Panc1 (cell line): ENCODE measurements around the gene TNFSF9. TPM values are rescaled to one million over a fixed set of nuclear protein-coding genes. Genes with fewer than 3 reads are reported as not detected.

Experiments
- ATAC-seq: fragments of 200-7000 bp; cut with Tn5 transposase; 2 replicates; pipeline ENCODE4 v1.9.1; 2020; ENCODE audit warnings: mild to moderate bottlenecking, moderate library complexity
- BruUV-seq: library from RNA; stranded (reverse); fragments of 400-500 nt; replicated peaks from 2 replicates; lab custom pipeline; 2021; lab: Mats Ljungman, UMichigan
- CTCF ChIA-PET: fragments of 300-600 bp; sonication (Branson Sonifier 250); formaldehyde crosslinking; loops from one replicate; lab custom pipeline; 2022; ENCODE audit warnings: antibody characterized with exemption; lab: Charles Lee
- POLR2A ChIA-PET: fragments of 300-600 bp; sonication (Branson Sonifier 250); formaldehyde crosslinking; loops from one replicate; lab custom pipeline; 2022; ENCODE audit warnings: antibody characterized with exemption; lab: Charles Lee
- DNase-seq: peaks from one replicate; pipeline ENCODE4 v3.0.0-alpha.2; 2010; ENCODE audit warnings: low read depth, low spot score
- H3K27ac ChIP-seq: 2 replicates; pipeline ENCODE4 v1.5.1; 2011; ENCODE audit warnings: mild to moderate bottlenecking, low read length, inconsistent platforms
- H3K27me3 ChIP-seq: fragments of 200-500 bp; sonication (Bioruptor generic); 2 replicates; pipeline ENCODE4 v1.6.0; 2014; ENCODE audit warnings: low read length, inconsistent platforms; ENCODE audit not compliant: control insufficient read depth, insufficient read depth
- H3K36me3 ChIP-seq: fragments of 200-500 bp; sonication (Bioruptor generic); 2 replicates; pipeline ENCODE4 v1.5.1; 2014; ENCODE audit warnings: inconsistent platforms, mild to moderate bottlenecking, low read length, moderate library complexity; ENCODE audit not compliant: control insufficient read depth, insufficient read depth
- H3K4me1 ChIP-seq: 2 replicates; pipeline ENCODE4 v1.5.1; 2011; ENCODE audit warnings: inconsistent platforms, mild to moderate bottlenecking, low read length, moderate library complexity; ENCODE audit not compliant: control insufficient read depth, insufficient read depth
- H3K4me3 ChIP-seq, 2 experiments: 2 replicates each; pipeline ENCODE4 v1.5.1; 2011 to 2012; ENCODE audit warnings: low read depth in 2 of 2, low read length in 2 of 2, mild to moderate bottlenecking in 2 of 2, inconsistent platforms in 1 of 2, moderate library complexity in 1 of 2
- H3K9me3 ChIP-seq: fragments of 200-500 bp; sonication (Bioruptor generic); 2 replicates; pipeline ENCODE4 v1.5.1; 2014; ENCODE audit warnings: low read depth, mild to moderate bottlenecking, inconsistent platforms, low read length, moderate library complexity; ENCODE audit not compliant: control insufficient read depth, insufficient read depth
- POLR2AphosphoS5 ChIP-seq: IDR thresholded peaks from 2 replicates; pipeline ENCODE4 v1.6.1; 2012; ENCODE audit warnings: mild to moderate bottlenecking, low read depth, low read length, moderate library complexity
- REST ChIP-seq, 2 experiments: IDR thresholded peaks; 2 replicates each; pipeline ENCODE4 v1.6.1; 2011 to 2012; ENCODE audit warnings: low read depth in 2 of 2, control low read depth in 1 of 2, low read length in 1 of 2, mild to moderate bottlenecking in 1 of 2, moderate library complexity in 1 of 2; ENCODE audit not compliant: insufficient read depth in 1 of 2
- SIN3A ChIP-seq: IDR thresholded peaks from 2 replicates; pipeline ENCODE4 v1.6.1; 2012; ENCODE audit warnings: low read depth, mild to moderate bottlenecking, low read length, moderate library complexity, borderline replicate concordance; ENCODE audit not compliant: insufficient read depth
- TCF7L2 ChIP-seq: IDR thresholded peaks from 2 replicates; pipeline ENCODE4 v1.6.1; 2011; ENCODE audit warnings: mild to moderate bottlenecking, low read depth, low read length, inconsistent platforms
- in situ Hi-C: cut with HindIII; loops from 2 replicates; pipeline ENCODE4 v1.10.0; 2016; ENCODE audit warnings: low sequenced_read_pairs, low pct_unique_long_range_greater_than_20kb
- intact Hi-C: fragments of 100-400 bp; cut with micrococcal nuclease; formaldehyde crosslinking; loops from one replicate; pipeline ENCODE4 v1.10.0; 2022; ENCODE audit not compliant: unreplicated experiment
- total RNA-seq: library from RNA; stranded (reverse); gene quantifications from one replicate; pipeline ENCODE4 v1.2.1, GENCODE V29; 2021; ENCODE audit not compliant: unreplicated experiment
- TF ChIP-seq, protein P1 (sequence below): fragments of 450-650 bp; IDR thresholded peaks from 2 replicates; pipeline ENCODE4 v1.5.1; 2017; ENCODE audit warnings: mild to moderate bottlenecking

TNFSF9 gene
- total RNA-seq, 1 experiment from 2014 or later: 2.9 TPM

DNA sequence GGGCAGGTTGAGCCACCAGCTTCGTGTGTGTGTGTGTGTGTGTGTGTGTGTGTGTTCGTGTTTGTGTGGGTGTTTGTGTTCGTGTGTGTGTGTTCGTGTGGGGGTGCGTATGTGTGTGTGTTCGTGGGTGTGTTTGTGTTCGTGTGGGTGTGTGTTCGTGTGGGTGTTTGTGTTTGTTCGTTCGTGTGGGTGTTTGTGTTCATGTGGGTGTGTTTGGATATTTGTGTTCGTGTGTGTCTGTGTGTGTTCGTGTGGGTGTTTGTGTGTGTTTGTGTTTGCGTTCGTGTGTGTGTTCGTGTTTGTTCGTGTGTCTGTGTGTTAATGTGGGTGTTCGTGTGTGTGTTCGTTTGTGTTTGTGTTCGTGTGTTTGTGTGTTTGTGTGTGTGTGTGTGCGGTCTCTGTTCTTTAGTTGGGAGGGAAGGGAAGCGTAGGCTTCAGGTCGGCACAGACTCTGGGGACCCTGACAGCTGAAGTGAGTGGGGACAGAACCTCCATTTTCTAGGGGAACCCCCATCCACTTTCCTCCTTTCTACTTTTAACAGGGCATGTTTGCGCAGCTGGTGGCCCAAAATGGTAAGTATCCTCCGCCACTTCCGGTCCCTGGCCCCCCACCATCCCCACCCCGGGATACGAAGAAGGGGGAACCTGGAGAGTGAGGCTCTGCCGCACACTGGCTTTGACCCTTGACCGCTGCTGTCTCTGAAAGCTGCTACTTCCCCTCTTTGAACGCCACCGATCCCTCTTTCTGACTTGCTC lies 1.6 kb downstream of the TNFSF9 start:
- TF ChIP-seq, protein P1, sequence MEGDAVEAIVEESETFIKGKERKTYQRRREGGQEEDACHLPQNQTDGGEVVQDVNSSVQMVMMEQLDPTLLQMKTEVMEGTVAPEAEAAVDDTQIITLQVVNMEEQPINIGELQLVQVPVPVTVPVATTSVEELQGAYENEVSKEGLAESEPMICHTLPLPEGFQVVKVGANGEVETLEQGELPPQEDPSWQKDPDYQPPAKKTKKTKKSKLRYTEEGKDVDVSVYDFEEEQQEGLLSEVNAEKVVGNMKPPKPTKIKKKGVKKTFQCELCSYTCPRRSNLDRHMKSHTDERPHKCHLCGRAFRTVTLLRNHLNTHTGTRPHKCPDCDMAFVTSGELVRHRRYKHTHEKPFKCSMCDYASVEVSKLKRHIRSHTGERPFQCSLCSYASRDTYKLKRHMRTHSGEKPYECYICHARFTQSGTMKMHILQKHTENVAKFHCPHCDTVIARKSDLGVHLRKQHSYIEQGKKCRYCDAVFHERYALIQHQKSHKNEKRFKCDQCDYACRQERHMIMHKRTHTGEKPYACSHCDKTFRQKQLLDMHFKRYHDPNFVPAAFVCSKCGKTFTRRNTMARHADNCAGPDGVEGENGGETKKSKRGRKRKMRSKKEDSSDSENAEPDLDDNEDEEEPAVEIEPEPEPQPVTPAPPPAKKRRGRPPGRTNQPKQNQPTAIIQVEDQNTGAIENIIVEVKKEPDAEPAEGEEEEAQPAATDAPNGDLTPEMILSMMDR: no peak
- TF ChIP-seq SIN3A (no peak), REST (IDR thresholded peaks at IDR 0.05; ENCODE audit: insufficient read depth in 1 of 2, low read depth in 2 of 2, low read length in 1 of 2) (no peak), TCF7L2 (no peak), POLR2AphosphoS5 (no peak)

DNA sequence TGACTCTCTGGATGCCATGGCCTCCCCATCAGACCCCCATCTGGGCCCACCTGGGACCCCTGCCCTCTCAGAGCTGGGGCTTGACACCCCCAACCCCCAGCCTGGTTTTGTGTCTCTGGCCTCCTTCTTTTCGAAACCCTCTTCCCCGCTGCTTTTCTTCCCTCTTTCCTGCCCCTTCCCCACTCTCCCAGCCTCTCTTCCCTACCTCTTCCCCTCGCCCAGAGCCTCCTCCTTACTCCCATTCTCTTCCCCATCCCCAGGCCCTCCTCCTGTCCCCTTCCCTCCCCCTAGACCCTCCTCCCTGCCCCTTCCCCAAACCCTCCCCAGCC lies 2.1 kb downstream of the TNFSF9 start:
- no peak for ATAC-seq
- intact Hi-C loops (no loop called here), in situ Hi-C loops (no loop called here)
- Histone ChIP-seq H3K4me3 (peak overlapping the region in 1 of 2 experiments; percentile 85; a peak in 3 of 4 replicates), H3K27me3 (no peaks in the 10 kb centered on the region), H3K36me3 (no peaks in the 10 kb centered on the region; the same call in 1 of the 2 replicates), H3K9me3 (no peaks in the 10 kb centered on the region), H3K4me1 (peaks cover 10% of the 10 kb centered on the region), H3K27ac (no peak overlapping the region)
- ChIA-PET CTCF (no interaction called here), POLR2A (no interaction called here)
- TF ChIP-seq TCF7L2 (no peak), REST (IDR thresholded peaks at IDR 0.05; ENCODE audit: insufficient read depth in 1 of 2, low read depth in 2 of 2, low read length in 1 of 2) (no peak), SIN3A (no peak), POLR2AphosphoS5 (no peak)
- TF ChIP-seq, protein P1: no peak
- BruUV-seq: no TSS peak
- no peak for DNase-seq

More for the DNA sequence above, 1.6 kb downstream of the TNFSF9 start:
- TSS peak; percentile 93 for BruUV-seq
- in situ Hi-C loops: no loop called here
- DNase-seq (no peak), ATAC-seq (no peak)
- H3K27me3 ChIP-seq: no peaks in the 10 kb centered on the region
- intact Hi-C loops: no loop called here
- no peaks in the 10 kb centered on the region; the same call in 1 of the 2 replicates for H3K36me3 ChIP-seq
- H3K4me1 ChIP-seq: peaks cover 10% of the 10 kb centered on the region
- CTCF ChIA-PET: no interaction called here
- H3K4me3 ChIP-seq: peak overlapping the region; percentile 51 to 85
- H3K27ac ChIP-seq: no peak overlapping the region
- no peaks in the 10 kb centered on the region for H3K9me3 ChIP-seq
- POLR2A ChIA-PET: no interaction called here
